A549 (cell line): ENCODE data around the gene C5orf15. TPM values are rescaled to one million over a fixed set of nuclear protein-coding genes. Genes with fewer than 3 reads are reported as not detected.

Experiments
- ATAC-seq, 2 experiments: fragments of 200-7000 bp in 1 of 2; fragments of >200 bp in 1 of 2; cut with Nextera tagmentation in 1 of 2; cut with Tn5 transposase in 1 of 2; 3 replicates each; pipeline versions ENCODE4 v1.8.0 to v1.9.1; 2018 to 2020; ENCODE audit warnings: mild to moderate bottlenecking in 1 of 2, moderate library complexity in 1 of 2
- CTCF ChIA-PET: fragments of 300-600 bp; sonication (Branson Sonifier 250); formaldehyde crosslinking; extraction: SDS; loops from one replicate; lab custom pipeline; 2021; ENCODE audit warnings: antibody characterized with exemption, inconsistent platforms; lab: Yijun Ruan, JAX
- POLR2A ChIA-PET: fragments of 350-600 bp; formaldehyde crosslinking; extraction: SDS; loops from one replicate; lab custom pipeline; 2021; ENCODE audit warnings: antibody characterized with exemption, inconsistent platforms; lab: Yijun Ruan, JAX
- DNase-seq, 2 experiments: peaks; one replicate each; pipeline versions ENCODE4 v3.0.0 to v3.0.0-alpha.2; 2011 to 2016; ENCODE audit warnings: low read depth in 1 of 2, low spot score in 1 of 2
- FAIRE-seq: peaks from 2 replicates; lab custom pipeline; 2011; peaks lifted over from hg19 to GRCh38; lab: Jason Lieb, UNC
- H3K27ac ChIP-seq, 2 experiments: fragments of >200 bp; sonication (Bioruptor Twin); formaldehyde crosslinking; 3 replicates each; pipeline ENCODE4 v1.5.1; 2016 to 2017
- H3K4me1 ChIP-seq: fragments of >200 bp; sonication (Bioruptor Twin); formaldehyde crosslinking; 3 replicates; pipeline ENCODE4 v1.6.1; 2016
- H3K4me2 ChIP-seq: fragments of >200 bp; sonication (Bioruptor Twin); formaldehyde crosslinking; 3 replicates; pipeline ENCODE4 v1.6.1; 2016
- H3K4me3 ChIP-seq: fragments of >200 bp; sonication (Bioruptor Twin); formaldehyde crosslinking; 3 replicates; pipeline ENCODE4 v1.5.1; 2016
- H3K9me3 ChIP-seq: fragments of >200 bp; sonication (Bioruptor Twin); formaldehyde crosslinking; 3 replicates; pipeline ENCODE4 v1.6.1; 2016
- CEBPB ChIP-seq, 2 experiments: fragments of >200 bp in 1 of 2; sonication (Bioruptor Twin) in 1 of 2; formaldehyde crosslinking in 1 of 2; IDR thresholded peaks; 2 replicates each; pipeline ENCODE4 v1.6.1; 2012 to 2016
- CHD2 ChIP-seq: fragments of 150-350 bp; IDR thresholded peaks from 2 replicates; pipeline ENCODE4 v1.6.1; 2014; ENCODE audit warnings: low read length; ENCODE audit not compliant: partially characterized antibody
- FOSL2 ChIP-seq, 2 experiments: fragments of 450-650 bp in 1 of 2; fragments of >200 bp in 1 of 2; sonication (Bioruptor Twin) in 1 of 2; formaldehyde crosslinking; IDR thresholded peaks; 2 replicates each; pipeline versions ENCODE4 v1.5.0 to v1.6.1; 2016 to 2020; ENCODE audit warnings: mild to moderate bottlenecking in 1 of 2, moderate library complexity in 1 of 2
- FOXS1 ChIP-seq: fragments of 250-450 bp; sonication (Bioruptor Pico); IDR thresholded peaks from 2 replicates; pipeline ENCODE4 v1.5.0; 2020; ENCODE audit warnings: mild to moderate bottlenecking, moderate library complexity
- HOXA7 ChIP-seq: fragments of 250-450 bp; sonication (Bioruptor Pico); IDR thresholded peaks from 2 replicates; pipeline ENCODE4 v1.5.0; 2020; ENCODE audit warnings: mild to moderate bottlenecking, moderate library complexity
- KDM1A ChIP-seq: fragments of 200-600 bp; sonication (generic); IDR thresholded peaks from 2 replicates; pipeline ENCODE4 v1.6.1; 2016; ENCODE audit warnings: low read depth, mild to moderate bottlenecking
- MAFK ChIP-seq: fragments of 450-650 bp; IDR thresholded peaks from 2 replicates; pipeline ENCODE4 v1.6.1; 2014; ENCODE audit not compliant: partially characterized antibody
- MYC ChIP-seq: IDR thresholded peaks from 2 replicates; pipeline ENCODE4 v1.6.1; 2012; ENCODE audit warnings: mild to moderate bottlenecking, inconsistent platforms, low read length, improper control_type of control experiment, borderline replicate concordance
- RAD21 ChIP-seq, 2 experiments: fragments of >200 bp in 1 of 2; sonication (Bioruptor Twin) in 1 of 2; formaldehyde crosslinking in 1 of 2; IDR thresholded peaks in 1 of 2; conservative IDR thresholded peaks in 1 of 2; 2 replicates in 1 of 2; 3 replicates in 1 of 2; pipeline ENCODE4 v1.6.1; 2012 to 2018; ENCODE audit warnings: inconsistent platforms in 1 of 2
- RCOR1 ChIP-seq: fragments of 150-350 bp; IDR thresholded peaks from 2 replicates; pipeline ENCODE4 v1.6.1; 2014; ENCODE audit warnings: antibody characterized with exemption, low read length, low read depth
- RNF2 ChIP-seq: fragments of 200-600 bp; sonication (generic); IDR thresholded peaks from 2 replicates; pipeline ENCODE4 v1.6.1; 2016; ENCODE audit warnings: low read depth, mild to moderate bottlenecking, antibody characterized with exemption, moderate library complexity, borderline replicate concordance
- SREBF2 ChIP-seq: fragments of 450-650 bp; IDR thresholded peaks from 2 replicates; pipeline ENCODE4 v1.6.1; 2014; ENCODE audit warnings: mild to moderate bottlenecking, moderate library complexity
- TFCP2L1 ChIP-seq: fragments of 250-450 bp; sonication (Bioruptor Pico); IDR thresholded peaks from 2 replicates; pipeline ENCODE4 v1.5.0; 2021; ENCODE audit warnings: mild to moderate bottlenecking
- ZNF302 ChIP-seq: fragments of 250-450 bp; sonication (Bioruptor Pico); IDR thresholded peaks from 2 replicates; pipeline ENCODE4 v1.9.0; 2021; ENCODE audit warnings: inconsistent platforms, mild to moderate bottlenecking, moderate library complexity
- WGBS: methylation state at CpG from one replicate; pipeline ENCODE4 v1.1.6; 2017; ENCODE audit errors: missing lambda C conversion rate; 5-methylcytosine and 5-hydroxymethylcytosine counted together
- polyA plus RNA-seq, 4 experiments: library from polyadenylated mRNA; depleted of rRNA in 3 of 4; stranded (reverse); fragments of >200 nt; fragmentation: RNase III in 1 of 4; extraction: RNeasy Plus Mini Kit Qiagen cat#74134 plus additional on column Dnase treatment in 1 of 4; gene quantifications; 2 replicates in 3 of 4; 3 replicates in 1 of 4; pipeline ENCODE4 v1.2.3, GENCODE V29; 2011 to 2017
- TF ChIP-seq, protein P1 (sequence below): fragments of >200 bp; sonication (Bioruptor Twin); formaldehyde crosslinking; IDR thresholded peaks from 3 replicates; pipeline ENCODE4 v1.5.1; 2016
- TF ChIP-seq, protein P2 (sequence below): fragments of >200 bp; sonication (Bioruptor Twin); formaldehyde crosslinking; IDR thresholded peaks from 3 replicates; pipeline ENCODE4 v1.6.1; 2016
- TF ChIP-seq, protein P3 (sequence below): IDR thresholded peaks from 2 replicates; pipeline ENCODE4 v1.6.1; 2012
- TF ChIP-seq, protein P4 (sequence below): IDR thresholded peaks from 2 replicates; pipeline ENCODE4 v1.6.1; 2012
- TF ChIP-seq, protein P5 (sequence below): fragments of 250-450 bp; sonication (Bioruptor Pico); IDR thresholded peaks from 2 replicates; pipeline ENCODE4 v1.5.0; 2021; ENCODE audit warnings: mild to moderate bottlenecking, moderate library complexity, borderline replicate concordance

C5orf15 gene
- polyA plus RNA-seq, 2 of the 4 experiments (the other 2 are of a cell fraction): 92.9 to 126 TPM

DNA sequence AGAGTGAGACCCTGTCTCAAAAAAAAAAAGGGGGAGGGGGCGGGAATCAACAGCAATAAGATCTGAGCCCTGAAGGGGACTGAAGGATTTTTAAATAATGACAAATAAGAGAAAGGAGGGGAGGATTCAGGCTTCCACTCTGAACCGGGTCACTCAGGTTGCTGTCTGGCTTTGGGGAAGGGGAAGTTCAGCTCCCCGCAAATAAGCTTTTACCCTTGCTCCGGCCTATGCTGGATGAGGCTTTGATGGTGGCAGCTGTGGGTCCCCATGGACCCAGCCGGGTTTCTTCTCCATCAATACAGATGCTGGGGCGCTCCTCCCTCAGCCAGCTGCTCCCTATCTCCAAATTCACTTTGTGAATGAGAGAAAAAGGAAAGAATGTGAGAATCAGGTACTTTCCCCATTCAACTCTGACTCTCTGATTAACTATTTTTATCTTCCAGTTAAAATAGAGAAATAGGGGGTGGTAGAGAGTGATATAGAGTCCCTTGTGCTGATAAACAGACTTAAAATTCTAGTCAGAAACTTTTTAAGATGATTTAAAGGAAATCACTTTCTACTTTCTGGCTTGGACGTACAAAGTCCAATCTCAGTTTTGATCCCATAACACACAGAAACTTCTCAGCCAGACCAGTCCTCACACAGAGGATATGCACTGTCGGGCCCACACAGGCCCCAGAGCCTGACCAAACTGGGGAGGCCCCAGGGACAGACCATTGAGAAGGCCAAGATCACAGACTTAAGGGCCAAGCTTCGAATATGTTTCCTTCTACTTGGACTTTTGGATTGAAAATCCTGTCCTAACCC is 39.6 kb downstream of the C5orf15 start:
- no peak for FAIRE-seq
- ChIA-PET POLR2A (no interaction called here), CTCF (interaction anchor here (0.8 to 1.1 kb wide), 2 partner anchors 25 to 505 kb away, joined by 3 read pairs; no protein-coding TSS in a partner anchor)
- Histone ChIP-seq H3K9me3 (no peaks in the 10 kb centered on the region), H3K4me3 (no peak overlapping the region), H3K27ac (no peak overlapping the region), H3K4me2 (no peak overlapping the region), H3K4me1 (peaks cover 19% of the 10 kb centered on the region)
- TF ChIP-seq FOXS1 (CRISPR knock-in tag): no peak
- TF ChIP-seq, protein P1, sequence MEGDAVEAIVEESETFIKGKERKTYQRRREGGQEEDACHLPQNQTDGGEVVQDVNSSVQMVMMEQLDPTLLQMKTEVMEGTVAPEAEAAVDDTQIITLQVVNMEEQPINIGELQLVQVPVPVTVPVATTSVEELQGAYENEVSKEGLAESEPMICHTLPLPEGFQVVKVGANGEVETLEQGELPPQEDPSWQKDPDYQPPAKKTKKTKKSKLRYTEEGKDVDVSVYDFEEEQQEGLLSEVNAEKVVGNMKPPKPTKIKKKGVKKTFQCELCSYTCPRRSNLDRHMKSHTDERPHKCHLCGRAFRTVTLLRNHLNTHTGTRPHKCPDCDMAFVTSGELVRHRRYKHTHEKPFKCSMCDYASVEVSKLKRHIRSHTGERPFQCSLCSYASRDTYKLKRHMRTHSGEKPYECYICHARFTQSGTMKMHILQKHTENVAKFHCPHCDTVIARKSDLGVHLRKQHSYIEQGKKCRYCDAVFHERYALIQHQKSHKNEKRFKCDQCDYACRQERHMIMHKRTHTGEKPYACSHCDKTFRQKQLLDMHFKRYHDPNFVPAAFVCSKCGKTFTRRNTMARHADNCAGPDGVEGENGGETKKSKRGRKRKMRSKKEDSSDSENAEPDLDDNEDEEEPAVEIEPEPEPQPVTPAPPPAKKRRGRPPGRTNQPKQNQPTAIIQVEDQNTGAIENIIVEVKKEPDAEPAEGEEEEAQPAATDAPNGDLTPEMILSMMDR: no peak
- no peak for TF ChIP-seq CHD2
- TF ChIP-seq, protein P2, sequence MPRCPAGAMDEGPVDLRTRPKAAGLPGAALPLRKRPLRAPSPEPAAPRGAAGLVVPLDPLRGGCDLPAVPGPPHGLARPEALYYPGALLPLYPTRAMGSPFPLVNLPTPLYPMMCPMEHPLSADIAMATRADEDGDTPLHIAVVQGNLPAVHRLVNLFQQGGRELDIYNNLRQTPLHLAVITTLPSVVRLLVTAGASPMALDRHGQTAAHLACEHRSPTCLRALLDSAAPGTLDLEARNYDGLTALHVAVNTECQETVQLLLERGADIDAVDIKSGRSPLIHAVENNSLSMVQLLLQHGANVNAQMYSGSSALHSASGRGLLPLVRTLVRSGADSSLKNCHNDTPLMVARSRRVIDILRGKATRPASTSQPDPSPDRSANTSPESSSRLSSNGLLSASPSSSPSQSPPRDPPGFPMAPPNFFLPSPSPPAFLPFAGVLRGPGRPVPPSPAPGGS: no peak
- no peak for DNase-seq
- no peak for ATAC-seq
- 75% methylated on average over 9 of the region's 9 CpGs for WGBS

DNA sequence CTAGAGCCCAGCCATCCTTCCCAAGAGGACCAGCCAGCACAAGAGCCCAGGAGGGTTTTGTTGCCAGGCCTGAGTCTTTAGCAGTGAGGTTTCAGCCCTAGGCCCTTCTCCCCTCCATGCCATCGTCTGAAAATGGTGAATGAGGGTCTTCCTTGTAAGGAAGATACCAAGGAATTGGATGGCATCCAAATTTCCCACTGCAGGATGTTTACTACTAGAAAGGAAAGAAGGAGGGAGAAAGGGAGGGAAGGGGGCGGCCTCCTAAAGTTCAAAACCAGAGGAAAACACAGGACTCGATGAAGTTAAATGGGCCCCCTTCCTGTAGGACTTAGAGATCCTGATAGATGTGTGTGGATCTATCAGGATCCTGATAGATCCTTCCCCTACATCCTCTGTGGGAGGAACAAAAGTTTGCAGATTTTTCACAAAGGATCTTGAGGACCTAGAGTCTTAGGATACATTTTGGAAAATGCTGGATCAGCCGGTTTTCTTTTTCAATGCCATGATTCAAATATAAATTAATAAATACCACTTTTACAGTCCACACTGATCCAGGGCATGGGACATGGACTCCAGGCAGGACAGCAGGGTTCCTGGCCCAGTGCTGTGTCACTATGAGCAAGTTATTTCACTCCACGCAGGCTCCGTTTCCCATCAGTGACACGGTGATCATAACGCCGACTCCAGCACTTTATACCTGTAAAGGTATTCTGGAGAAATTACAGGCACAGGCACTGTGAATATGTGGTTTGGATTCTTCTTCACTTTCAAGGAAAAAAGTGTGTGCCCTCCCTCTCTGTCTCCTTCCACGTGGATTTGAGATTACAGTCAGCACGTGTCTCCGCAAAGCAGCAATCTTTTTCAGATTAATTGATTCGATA is 40.9 kb downstream of the C5orf15 start:
- FAIRE-seq (no peak), ATAC-seq (peak; percentile 9 to 16; a peak in 2 of 6 replicates), DNase-seq (peak in 1 of 2 experiments; percentile 41)
- peak overlapping the region; percentile 39 to 56; a peak in 5 of 6 replicates for H3K27ac ChIP-seq
- ChIA-PET CTCF (interaction anchor here (0.8 kb wide), 1 partner anchor 26 kb away, joined by 3 read pairs; no protein-coding TSS in a partner anchor), POLR2A (no interaction called here)
- H3K4me1 ChIP-seq: peaks cover 19% of the 10 kb centered on the region
- TF ChIP-seq MAFK: peak; percentile 76
- TF ChIP-seq RAD21 (conservative IDR thresholded peaks at IDR 0.05 in 1 of 2, IDR thresholded peaks at IDR 0.05 in 1 of 2): no peak
- H3K9me3 ChIP-seq: no peaks in the 10 kb centered on the region
- H3K4me2 ChIP-seq: peak overlapping the region; percentile 60
- WGBS: 76% methylated on average over 13 of the region's 13 CpGs
- no peak overlapping the region for H3K4me3 ChIP-seq

DNA sequence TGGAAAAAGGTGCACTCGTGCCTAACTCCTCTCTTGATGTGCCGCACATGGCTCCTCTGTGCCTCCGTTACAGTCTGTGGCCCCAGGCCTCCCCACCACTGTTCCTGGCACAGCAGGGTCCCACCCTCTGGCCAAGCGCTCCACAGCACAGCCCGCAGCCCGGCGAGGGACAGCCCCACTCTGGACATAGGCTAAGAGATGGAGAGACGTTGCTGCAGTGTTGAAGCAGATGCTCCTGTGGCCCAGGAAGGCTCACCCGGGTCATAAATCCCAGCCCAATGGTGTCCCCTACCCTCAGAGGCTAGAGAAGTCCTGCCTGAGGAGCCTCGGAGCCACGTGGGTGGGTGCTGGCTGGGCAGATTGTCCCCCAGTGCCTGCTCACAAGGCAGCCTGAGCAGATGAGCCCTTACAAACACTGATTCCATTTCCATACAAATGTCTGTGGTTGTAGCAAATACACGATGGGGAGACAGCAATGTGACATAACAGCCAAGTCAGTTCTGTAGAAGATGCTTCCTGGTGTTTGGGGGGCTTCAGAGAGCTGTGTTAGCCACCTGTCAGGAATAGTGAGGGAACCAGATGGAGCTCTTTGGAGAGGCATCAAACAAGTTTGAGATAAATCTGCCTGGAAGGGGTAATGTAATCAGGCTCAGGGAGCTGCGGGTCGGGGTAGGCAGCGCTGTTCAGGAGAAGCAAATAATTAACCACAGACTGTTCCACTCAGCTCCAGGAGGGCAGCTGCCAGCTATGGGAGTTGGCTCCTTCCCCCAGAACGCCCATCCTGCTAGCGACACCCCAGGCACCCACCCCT is 41.7 kb downstream of the C5orf15 start:
- ChIA-PET POLR2A (no interaction called here), CTCF (interaction anchor here (1.1 kb wide), 1 partner anchor 72 kb away, joined by 3 read pairs; no protein-coding TSS in a partner anchor)
- Histone ChIP-seq H3K4me1 (peaks cover 19% of the 10 kb centered on the region), H3K4me2 (peak overlapping the region; percentile 60), H3K27ac (peak overlapping the region; percentile 39 to 56; a peak in 5 of 6 replicates), H3K4me3 (no peak overlapping the region), H3K9me3 (no peaks in the 10 kb centered on the region)
- WGBS: 58% methylated on average over 12 of the region's 17 CpGs
- FAIRE-seq (no peak), DNase-seq (peak; percentile 28 to 30), ATAC-seq (peak; percentile 48 to 85; a peak in 5 of 6 replicates)
- TF ChIP-seq, protein P2: no peak
- TF ChIP-seq CEBPB (IDR thresholded peaks at IDR 0.05) (no peak), RCOR1 (no peak), KDM1A (no peak), MYC (no peak), ZNF302 (CRISPR knock-in tag) (no peak), HOXA7 (CRISPR knock-in tag) (no peak), TFCP2L1 (CRISPR knock-in tag) (no peak), RNF2 (no peak), FOXS1 (CRISPR knock-in tag) (no peak), SREBF2 (no peak), FOSL2 (IDR thresholded peaks at IDR 0.05) (no peak), FOSL2 (CRISPR knock-in tag; IDR thresholded peaks at IDR 0.05) (no peak), RAD21 (conservative IDR thresholded peaks at IDR 0.05 in 1 of 2, IDR thresholded peaks at IDR 0.05 in 1 of 2) (no peak)
- TF ChIP-seq, protein P3, sequence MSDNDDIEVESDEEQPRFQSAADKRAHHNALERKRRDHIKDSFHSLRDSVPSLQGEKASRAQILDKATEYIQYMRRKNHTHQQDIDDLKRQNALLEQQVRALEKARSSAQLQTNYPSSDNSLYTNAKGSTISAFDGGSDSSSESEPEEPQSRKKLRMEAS: no peak
- TF ChIP-seq, protein P4, sequence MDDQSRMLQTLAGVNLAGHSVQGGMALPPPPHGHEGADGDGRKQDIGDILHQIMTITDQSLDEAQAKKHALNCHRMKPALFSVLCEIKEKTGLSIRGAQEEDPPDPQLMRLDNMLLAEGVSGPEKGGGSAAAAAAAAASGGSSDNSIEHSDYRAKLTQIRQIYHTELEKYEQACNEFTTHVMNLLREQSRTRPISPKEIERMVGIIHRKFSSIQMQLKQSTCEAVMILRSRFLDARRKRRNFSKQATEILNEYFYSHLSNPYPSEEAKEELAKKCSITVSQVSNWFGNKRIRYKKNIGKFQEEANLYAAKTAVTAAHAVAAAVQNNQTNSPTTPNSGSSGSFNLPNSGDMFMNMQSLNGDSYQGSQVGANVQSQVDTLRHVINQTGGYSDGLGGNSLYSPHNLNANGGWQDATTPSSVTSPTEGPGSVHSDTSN: no peak
- TF ChIP-seq, protein P5, sequence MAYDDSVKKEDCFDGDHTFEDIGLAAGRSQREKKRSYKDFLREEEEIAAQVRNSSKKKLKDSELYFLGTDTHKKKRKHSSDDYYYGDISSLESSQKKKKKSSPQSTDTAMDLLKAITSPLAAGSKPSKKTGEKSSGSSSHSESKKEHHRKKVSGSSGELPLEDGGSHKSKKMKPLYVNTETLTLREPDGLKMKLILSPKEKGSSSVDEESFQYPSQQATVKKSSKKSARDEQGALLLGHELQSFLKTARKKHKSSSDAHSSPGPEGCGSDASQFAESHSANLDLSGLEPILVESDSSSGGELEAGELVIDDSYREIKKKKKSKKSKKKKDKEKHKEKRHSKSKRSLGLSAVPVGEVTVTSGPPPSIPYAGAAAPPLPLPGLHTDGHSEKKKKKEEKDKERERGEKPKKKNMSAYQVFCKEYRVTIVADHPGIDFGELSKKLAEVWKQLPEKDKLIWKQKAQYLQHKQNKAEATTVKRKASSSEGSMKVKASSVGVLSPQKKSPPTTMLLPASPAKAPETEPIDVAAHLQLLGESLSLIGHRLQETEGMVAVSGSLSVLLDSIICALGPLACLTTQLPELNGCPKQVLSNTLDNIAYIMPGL (CRISPR knock-in tag): no peak
